Measurements from ENCODE around the gene DLX1.
"Not testable (repeated sequence)": the region's sequence is repeated elsewhere in the genome, so short reads cannot be mapped to it uniquely, and the experiment has no call there.

- not testable (repeated sequence) for TF ChIP-seq EZH2phosphoT487 (IDR thresholded peaks at IDR 0.05; ENCODE audit: borderline replicate concordance, low read length); CTCF (IDR thresholded peaks at IDR 0.05; ENCODE audit: low read depth, low read length, poor library complexity, severe bottlenecking)
Measured at GRCh38 chr2:172138727-172139126, 53.4 kb downstream of the DLX1 start.

All from DOHH2 (cell line).